LoVo (cell line): ENCODE results near the gene ATG101.

Experiments
- DNase-seq: peaks from one replicate; pipeline ENCODE4 v3.0.0-alpha.2; 2016; ENCODE audit warnings: low spot score

Gene ATG101, protein sequence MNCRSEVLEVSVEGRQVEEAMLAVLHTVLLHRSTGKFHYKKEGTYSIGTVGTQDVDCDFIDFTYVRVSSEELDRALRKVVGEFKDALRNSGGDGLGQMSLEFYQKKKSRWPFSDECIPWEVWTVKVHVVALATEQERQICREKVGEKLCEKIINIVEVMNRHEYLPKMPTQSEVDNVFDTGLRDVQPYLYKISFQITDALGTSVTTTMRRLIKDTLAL

DNA sequence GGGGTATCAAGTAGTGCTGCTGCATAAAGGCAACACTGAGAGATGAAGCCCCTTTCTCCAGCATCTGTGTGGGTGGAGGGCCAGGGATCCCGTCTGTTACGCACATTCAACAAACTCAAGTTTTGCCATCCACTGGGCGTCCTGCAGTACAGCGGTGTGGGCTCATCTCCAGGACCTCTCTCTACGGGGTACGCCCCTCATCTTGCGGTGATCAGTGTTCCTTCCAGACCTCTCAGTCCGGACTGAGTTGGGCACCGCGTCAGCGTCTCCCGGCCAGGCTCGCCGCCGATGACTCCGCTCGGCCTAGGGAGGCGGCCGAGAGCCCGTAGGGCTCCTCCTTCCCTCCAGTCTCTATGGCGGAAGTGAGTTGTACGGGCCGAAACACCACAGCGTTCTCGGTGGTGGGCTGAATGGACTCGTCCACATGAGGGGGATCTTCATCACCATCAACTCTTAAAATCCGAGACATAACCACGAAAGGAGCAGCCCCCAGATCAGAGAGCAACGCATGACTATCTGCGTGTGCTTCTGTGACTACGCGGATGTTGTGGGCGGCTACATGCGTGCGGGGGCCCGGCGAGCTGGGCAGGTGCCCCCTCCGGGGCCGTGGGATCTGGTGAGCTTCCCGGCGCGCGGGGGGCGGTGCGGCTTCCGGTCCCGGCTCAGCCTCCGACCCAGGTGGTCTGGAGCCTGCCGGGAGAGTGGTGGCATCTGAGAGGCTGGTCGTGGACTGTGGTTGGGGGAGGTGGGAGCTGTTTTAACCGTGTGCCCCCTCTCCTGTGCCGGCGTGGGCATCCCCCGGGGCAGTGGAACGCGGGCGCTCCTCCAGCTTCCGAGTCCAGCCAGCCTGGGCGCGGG is at the start of gene ATG101:
Gene ATG101 (plus strand): TSS at position 652 of the 858 bp plus-strand sequence. CDS start 3,673 bp downstream, outside the sequence.
- peak; percentile 98 for DNase-seq

DNA sequence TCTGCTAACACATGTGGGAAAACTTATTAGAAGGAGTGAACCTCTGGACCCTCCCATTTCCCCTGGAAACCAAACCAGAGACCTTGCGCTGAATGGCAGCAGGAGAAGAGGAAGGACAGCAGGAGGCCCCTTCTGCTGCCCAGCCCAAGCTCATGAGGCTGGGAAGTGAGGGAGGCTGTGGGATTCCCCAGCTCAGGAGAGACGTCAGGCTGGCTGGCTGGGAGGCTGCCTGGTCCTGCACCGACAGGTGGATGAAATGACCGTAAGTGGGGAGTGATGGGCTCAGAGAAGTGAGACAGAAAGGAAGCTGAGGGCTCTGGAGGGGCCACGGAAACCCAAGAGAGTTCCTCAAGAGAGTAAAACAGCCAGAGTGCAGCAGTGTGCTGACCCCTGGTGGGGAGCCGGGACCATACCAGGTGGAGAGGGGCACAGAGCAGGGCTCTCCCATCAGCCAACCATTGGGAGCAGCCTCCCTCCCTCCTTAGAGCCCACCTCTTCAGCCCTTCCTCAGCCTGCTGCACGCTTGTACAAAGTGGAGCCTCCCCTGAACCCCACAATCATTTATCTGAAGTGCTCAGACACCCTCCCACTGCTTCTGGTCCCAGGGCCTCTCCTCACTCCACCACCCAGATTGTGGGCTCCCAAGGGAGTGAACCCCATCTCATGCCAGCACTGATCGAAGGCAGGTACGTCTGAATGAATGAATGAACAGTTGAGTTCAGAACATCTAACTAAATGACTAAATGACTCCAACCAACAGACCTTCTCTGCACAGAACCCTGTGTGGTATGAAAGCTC is 49.0 kb upstream of the ATG101 start:
- DNase-seq = peak; percentile 28

DNA sequence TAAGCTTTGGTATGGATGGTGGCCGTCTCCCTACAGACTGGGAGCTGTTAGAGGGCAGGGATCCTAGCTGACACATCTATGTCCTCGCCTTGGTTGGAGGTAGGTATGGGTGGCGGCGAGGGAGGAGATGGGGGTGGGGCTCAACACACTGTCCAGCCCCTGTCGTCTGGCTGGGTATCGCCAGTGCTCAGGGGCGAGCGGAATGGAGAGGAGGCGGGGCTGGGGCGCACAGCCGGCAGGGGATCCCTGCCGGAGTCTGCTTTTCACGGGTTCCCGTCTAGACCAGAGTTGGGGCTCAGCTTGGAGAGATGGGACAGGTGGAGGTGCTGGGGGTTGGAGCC is 47.0 kb upstream of the ATG101 start:
- DNase-seq = peak; percentile 41

DNA sequence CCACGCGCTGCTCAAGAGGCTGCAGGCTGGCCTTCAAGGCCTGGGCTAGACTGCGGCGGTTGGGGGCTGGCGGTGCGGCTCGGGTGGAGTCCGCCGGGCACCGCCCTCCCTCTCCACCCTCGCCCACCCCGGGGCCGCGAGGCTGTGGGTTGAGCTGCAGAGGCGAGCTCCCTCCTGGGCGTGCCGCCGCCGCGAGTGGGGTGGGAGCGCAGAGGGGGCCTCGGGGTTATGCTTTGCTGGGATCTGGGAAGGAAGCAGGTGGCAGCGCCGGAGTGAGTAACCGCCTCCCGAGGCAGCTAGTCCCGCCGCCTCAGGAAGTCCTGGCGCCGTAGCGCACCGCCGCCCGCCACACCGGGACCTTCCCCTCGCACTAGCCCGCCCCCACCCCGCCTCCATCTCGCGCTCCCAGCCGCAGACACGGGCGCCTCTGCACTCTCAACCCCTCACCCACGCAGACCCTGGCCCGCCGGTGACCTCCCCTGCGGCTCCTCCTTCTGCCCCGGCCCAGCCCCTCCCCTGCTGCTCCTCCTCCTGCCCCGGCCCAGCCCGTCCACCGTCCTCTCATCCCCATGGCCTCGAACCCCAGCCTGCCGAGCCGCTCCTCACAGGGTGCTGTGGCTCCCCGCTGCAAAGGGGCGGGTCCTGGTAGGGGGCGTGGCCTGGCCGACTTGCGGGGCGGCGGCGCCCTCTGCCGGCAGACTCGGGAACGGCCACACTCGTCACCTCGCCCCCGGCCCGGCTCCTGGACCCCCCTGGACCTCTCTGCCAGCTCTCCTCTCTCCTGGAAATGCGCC is 46.4 kb upstream of the ATG101 start:
- peak; percentile 95 for DNase-seq

DNA sequence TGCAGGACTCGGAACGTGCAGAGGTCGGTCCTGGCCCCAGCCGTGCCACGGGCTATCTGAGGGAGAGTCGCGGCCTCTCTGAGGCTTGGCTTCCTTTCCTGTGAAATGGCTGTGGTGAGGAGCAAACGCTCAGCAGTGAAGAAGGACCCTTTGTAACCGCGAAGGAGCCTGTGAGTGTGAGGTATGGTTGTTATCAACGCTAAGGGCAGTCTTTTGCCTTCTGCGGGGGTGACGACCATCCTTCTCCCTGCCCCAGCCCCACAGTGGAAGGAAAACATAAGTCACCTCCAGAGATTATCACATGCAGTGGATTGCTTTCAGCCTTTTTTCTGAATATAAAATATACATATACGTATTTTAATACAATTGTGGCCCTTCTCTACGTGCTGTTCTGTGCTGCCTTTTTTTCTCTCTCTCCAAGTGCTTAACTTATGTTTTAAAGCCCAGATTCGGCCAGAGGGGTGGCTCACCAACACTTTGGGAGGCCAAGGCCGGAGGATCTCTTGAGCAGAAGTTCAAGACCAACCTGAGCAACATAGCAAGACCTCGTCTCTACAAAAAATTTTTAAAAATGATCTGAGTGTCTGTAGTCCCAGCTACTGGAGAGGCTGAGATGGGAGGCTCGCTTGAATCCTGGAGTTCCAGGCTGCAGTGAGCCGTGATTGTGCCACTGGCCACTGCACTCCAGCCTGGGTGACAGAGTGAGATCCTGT is 45.6 kb upstream of the ATG101 start:
- no peak for DNase-seq

DNA sequence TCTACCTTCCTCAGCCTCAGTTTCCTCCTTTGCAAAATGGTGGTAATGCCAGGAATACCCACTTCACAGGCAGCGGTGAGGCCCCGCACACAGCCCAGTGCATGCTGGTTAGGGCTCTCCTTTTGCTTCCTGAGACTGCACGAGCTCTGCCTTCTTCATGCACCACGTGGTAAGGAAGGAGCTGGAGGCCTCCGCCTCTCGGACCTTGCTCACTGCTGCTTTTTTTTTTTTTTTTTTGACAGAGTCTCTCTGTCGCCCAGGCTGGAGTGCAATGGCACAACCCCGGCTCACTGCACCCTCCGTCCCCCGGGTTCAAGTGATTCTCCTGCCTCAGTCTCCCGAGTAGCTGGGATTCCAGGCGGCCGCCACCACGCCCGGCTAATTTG is 44.9 kb upstream of the ATG101 start:
- DNase-seq = peak; percentile 95

DNA sequence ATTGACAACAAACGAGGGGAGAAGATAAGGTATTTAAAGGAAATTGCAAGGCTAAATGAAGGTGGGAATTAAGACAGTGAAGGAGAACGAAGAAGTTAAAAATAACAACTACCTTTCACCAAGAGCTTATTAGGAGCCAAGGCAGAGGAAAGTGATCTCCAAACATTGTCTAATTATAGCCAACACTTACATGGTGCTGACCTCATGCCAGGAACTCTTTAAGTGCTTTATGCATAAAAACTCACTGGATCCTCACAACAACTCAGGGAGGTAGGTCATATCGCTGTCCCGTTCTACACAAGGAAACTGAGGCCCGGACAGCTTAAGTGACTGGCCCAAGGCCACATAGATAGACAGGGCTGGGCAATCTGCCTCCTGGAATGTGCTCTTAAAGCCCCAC is 43.5 kb upstream of the ATG101 start:
- DNase-seq = no peak

DNA sequence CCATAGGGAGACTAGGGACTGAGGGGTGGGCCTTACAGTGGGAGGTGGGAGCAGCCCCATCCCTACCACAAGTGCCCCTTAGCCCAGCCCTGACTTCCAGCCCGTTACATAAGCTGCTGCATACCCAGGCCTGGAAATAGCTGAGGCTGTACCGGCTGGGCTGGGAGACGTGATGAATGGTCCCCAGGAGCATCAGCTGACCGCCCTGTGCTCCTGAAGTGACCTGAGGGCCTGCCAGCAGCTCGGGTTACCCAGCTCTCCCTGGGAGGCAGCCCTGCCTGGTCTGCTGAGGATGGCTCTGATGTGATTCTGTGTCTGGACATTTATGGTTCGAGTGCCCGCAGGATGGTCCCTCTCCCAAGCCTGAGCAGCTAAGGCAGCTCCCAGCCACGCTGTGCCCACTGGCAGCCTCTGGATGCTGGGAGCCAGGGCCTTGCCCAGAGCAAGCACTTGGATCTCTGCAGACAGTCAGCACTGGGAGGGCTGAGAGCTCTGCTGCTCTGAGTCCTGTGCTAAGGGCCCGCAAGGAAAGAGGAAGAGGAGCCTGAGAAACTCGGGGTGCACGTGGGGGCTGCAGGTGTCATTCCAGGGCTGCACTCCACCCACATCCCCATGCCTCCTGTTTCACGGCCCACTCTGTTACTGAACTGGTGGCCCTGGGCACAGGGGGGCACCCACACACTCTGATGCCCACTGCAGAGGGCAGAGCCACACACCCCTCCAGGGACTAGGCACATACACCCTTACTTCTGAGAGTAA is 42.5 kb upstream of the ATG101 start:
- no peak for DNase-seq

DNA sequence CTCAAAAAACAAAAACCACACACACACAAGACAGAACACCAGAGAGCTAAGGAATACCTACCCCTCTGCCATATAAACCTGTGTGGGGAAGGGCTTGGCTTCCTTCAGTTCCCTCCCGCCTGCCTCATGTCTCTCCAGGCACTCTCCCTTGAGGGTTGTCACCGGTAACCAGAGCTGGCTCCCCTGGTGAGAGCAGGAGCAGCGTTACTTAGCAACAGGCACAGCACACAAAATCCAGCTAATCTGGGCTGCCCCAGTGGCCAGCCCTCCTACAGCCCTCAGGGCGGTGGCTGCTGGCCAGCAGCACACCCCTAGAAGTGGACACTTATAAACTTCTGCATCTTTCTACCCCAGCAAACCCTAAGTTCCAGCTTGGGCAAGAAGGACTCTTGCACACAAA is 40.1 kb upstream of the ATG101 start:
- no peak for DNase-seq

DNA sequence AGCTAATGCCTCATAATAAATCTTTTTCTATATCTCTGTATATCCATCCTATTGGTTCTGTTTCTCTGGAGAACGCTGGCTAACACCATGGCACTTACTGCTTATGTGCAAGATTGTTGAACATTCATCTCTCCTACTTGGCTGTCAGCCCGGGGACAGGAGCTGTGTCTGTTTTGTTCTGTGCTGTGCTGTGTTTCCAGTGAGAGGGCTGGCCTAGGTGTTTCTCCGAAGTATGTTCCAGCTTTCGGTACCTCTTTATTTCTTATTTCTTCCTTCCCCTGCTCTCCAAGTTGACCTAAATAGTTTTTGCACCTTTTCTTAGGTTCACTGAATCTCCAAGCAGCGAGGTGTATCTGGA is 37.4 kb upstream of the ATG101 start:
- peak; percentile 32 for DNase-seq

DNA sequence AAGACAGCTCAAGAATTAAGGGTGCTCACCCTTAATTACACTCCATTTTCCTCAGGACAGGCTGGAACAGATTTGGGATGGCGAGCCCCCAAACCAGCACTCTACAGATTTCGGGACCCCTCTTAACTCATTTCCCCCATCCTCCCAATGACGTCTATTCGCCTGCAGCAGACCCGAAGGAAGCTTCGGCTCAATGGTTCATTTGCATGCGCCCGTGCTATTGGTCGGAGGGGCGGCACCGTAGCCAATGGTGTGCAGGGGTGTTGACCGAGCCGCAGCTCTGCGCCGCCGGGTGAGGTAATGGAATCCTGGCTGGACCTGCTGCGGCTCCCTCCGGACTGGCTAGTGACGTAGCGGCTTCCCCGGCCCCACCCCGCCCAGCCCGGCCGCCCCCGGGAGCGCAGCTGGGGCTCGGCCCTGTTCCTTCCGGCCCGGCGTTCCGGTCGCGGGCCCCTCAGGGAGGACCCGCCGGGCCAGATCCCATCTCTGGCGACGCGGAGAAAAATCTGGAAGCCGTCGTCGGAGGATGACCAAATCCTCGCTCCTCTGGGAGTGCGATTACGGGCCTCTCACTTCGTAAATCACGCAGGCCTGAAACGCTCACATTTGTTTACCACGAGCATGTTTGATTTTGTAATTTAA is 36.9 kb upstream of the ATG101 start:
- DNase-seq = peak; percentile 100

DNA sequence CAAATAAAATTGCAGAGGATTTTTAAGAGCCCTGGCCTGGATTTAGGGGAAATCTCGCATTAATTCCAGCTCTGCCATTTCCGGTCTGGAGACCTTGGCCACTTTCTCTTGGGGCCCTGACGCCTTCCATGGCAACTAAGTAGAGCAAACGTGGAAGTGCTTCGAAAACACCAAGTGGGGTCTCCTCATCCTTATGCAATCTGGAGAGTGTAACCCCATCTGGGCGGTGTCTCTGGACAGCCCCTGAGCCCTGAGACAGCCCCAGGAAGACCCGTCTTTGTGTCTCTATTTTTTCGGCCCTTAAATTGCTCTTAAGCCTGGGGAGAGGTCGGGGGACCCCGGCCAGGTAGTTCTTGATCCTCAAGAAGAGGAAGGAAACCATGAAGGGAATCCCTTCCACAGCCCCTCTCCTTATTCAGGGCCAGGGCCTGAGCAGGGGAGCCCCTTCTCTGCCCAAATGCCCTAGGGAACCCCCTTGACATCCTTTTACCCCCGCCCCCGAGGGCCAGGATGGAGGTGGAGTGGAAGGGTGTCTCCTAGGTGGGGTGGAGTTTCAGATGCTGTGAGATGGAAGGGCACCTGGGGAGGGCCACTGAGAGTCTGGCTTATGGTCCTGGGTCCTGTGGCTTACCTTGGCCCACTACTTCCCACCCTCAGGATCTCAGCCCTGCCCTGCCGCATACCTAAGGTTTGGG is 36.2 kb upstream of the ATG101 start:
- no peak for DNase-seq

DNA sequence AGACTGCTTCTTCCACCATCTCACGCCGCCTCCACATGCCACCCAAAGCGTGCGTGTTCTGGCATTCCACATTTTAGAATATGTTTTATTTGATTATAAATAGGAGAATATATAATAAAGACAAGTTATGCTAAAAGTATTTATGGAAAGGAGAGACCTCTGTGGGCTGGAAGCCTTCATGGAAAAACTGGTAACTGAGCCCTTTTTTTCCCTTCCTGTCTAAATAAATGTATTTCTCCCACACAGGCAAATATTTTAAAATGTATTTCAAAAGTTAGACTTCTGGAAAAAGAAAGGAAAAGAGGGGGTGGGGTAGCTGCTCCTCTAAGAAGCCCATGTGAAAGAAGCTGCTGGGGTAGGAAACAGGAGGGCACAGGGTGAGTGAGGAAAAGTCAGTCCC is 34.6 kb upstream of the ATG101 start:
- no peak for DNase-seq

DNA sequence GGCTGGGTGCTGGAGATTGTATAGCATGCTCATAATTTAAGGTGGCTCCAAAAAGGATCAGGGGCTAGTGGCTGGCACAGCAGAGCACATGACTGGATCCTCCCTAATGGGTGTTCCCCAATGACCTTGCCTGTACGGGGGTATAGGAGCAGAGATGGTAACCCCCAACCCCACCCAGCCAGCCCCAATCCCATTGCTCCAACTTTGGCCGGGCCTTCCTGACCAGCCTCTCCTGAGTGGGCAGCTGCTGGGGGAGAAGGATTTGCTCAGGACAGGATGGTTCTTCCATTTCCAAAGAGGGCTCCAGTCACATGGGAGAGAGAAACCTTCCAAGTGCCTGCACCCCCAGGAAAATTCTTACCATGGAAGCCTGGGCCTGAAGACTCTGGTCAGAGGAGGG is 33.9 kb upstream of the ATG101 start:
- no peak for DNase-seq

DNA sequence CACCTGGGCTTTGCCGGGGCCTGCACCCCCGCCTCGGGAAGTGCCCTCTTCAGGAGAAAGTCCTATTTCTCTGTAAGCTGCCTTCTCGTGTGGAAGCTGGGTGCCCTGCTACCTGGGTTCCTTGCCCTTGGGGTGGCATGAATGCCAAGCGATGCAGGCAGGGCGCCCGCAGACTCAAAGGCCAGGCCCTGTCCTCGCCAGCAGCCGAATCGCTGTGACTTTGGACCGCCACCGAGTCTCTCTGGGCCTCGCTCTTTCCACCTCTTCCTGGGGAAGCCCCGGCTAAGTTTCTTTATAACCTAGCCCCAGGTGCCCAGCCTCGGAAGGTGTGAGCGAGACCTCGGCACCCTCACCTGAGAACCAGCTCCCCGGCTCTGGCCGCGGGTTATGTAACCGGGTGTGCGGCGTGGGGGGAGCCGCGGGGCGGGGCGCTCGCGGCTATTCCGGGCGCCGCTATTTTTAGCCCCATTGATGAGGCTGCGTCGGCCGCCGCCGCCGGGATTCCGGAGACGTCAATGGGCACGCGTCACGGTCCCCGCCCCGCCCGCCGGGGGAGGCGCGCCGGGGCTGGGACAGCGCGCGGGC is 33.1 kb upstream of the ATG101 start:
- DNase-seq = peak; percentile 93

DNA sequence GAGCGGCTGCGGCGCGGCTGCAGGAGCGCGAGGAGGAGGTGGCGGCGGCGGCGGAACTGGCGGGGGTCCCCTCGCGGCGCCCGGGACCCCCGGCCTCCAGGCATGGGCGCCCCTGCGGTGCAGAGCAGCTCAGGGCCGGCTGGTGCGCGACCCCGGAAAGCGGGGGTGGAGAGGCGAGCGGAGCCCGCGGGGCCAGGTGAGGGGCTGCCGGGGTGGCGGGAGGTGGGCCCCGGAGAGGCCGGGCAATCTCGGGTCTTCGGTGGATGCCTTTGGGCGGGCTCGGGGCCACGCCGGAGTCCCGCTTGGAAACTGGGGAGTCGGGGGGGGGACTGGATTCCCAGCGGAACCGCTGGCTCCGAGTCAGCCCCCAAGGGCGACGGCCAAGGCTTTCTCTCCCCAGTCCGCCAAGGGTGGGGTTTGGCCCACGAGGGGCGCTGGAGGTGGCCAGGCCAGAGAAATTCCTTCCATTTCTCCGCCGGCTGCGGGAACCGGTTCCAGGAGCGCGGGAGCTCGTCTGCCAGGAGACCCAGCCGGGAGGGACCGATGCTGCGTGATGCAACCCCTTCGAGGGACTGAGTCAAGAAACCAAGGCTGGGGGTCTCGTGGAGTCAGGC is 32.4 kb upstream of the ATG101 start:
- peak; percentile 65 for DNase-seq

DNA sequence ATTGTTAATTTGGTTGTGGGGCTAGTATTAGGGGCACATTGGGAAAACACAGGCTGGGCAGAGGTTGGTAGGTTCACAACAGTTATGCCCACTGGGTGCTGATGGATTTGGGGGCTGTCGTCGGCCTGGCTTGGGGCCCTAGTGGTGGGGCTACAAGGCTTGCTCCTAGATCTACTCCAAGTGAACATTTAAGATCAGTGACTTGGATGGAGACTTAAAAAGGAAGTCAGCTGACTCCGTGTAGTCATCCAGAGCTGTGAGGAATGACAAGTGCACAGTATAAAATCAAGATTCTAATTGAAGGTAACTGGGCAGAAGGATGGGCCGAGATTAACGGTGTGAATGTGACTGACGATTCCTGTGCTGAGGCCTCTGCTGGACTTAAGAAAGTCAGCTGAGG is 31.3 kb upstream of the ATG101 start:
- DNase-seq = no peak

DNA sequence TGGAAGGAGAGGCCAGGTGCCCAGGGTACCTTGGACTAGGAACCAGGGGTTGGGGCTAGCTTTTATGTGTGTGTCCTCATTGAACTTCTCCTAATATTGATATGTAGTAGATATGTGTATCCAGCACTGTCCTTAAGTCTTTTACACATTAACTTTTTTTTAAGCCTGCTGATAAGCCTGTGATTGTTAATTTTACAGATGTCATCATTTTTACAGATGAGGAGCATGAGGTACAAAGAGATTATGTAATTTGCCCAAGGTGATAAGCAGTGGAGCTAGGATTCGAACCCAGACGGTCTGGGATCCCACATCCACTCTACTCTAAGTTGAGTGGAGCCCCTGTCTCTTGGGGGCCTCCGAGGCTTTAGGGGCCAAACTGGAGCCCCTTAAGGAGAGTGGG is 28.7 kb upstream of the ATG101 start:
- no peak for DNase-seq

DNA sequence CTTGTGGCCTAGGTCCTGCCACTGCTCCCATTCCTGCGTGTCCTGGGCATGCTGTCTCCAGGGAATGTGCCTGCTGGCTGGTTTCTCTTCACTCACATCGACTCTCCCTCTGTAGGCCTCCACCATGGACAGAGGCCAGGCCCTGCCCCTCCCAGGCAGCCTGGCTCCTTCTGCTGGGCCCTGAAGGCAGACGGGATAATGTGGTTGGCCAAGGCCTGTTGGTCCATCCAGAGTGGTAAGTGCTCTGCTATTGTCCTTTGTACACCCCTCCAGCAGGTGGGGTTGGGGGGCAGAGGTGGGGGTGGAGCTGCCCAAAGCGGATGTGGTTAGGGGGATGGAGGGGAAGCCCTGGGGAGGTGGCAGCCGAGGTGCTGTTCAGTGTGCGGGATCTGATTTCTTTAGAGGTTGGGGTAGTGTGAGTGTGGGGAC is 28.1 kb upstream of the ATG101 start:
- no peak for DNase-seq
